GM19324 (cell line): Measurements from ENCODE around the gene MKNK1.
"Not testable (repeated sequence)": the region's sequence is repeated elsewhere in the genome, so short reads cannot be mapped to it uniquely, and the experiment has no call there.

ENCODE experiments used
- ATAC-seq: cut with Tn5 transposase; IDR thresholded peaks from one replicate; pipeline ENCODE4 v1.9.1; 2021; ENCODE audit warnings: mild to moderate bottlenecking, moderate library complexity; ENCODE audit not compliant: unreplicated experiment, low FRiP score

Gene MKNK1

DNA sequence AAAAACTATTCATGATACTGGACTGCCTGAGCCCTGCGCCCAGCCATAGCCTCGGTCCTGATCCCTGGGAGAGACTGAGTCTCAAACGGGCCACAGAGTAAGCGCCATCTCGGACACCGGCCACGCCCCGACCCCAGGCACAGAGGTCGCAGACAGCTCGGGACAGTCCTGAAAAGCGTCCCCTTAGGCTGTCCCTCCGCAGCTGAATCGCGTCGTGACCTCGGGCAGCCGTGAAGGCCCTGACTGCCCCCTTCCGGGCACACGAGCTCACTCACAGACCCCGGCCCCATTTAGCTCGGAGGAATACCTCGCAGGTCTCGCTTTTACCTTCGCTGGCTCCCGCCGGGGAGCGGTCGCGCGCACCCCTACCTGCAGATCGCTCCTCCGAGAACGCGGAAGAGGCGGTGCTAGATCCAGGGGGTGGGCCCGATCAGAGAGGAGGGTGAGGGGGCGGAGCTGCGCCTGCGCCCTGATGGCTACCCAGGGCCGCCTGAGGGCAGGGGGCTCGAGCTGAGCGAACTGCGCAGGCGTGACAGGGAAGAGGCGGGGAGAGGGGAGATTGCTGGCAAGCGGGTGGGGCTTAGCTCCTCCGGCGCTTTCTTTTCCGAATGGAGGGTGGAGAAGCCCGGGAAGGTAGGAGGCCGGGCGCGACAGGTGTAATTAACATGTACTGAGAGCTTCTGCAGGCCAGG, at the start of gene MKNK1:
Gene MKNK1 (minus strand): TSS at position 411 of the 692 bp plus-strand sequence. CDS start 20,941 bp downstream, outside the sequence.
- peak; percentile 92 for ATAC-seq

DNA sequence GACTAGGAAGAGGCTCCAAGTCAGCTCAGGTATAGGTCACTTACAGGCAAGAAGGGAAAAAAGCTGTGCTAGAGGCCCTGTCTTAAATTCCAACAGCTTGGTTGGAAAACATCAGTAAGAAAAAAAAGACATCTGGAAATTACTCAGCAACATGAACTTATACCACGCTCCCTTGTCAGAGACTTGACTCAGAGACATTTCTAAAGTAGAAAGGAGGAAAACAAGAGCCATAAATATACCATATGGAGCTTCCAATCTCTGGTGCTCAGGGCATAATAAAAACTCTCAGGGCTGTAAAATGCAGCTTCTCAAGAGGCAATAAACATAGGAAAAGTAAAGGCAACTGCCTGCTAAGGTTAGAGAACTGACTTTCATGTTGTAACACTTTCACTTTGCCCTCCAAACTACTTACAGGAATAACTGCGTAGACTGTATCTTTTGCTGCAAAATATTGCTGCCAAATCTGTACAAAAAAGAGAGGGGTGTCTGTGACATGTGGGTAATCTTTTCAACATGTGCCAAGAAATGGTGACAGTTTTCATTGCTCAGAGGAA, 49.4 kb upstream of the MKNK1 start:
- no peak for ATAC-seq

DNA sequence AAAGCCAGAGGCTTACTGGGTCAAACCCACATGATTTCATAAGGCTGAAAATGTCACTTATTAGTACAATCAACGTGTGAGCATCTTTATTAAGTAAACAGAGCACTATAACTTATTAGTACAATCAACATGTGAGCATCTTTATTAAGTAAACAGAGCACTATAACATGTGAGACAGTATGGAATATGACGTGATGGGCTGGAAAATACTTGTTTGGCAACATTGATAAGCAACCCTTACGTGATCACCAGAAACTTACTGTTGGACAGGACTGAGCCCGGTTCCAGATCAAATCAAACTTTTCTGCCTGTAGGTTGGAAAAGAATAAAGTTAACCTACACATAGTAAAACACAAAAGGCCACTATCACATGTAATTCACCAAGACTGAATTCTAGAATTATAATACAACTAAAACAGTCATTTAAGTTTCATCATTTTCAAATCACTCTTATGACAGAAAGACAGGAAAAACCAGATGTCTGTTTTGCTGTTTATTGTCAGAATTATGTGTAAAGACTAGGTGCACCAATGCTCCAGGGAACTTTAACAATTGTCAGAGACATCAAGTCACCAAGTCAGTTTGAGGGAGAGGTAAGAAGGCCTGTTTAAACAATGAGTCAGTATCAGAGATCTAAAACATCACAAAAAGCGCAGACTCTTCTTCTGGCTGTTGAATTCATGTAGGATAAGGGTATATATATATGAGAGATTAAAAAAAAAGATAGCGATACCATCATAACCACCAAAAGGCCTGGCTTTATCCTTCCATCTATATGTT, 48.4 kb upstream of the MKNK1 start:
- no peak for ATAC-seq

DNA sequence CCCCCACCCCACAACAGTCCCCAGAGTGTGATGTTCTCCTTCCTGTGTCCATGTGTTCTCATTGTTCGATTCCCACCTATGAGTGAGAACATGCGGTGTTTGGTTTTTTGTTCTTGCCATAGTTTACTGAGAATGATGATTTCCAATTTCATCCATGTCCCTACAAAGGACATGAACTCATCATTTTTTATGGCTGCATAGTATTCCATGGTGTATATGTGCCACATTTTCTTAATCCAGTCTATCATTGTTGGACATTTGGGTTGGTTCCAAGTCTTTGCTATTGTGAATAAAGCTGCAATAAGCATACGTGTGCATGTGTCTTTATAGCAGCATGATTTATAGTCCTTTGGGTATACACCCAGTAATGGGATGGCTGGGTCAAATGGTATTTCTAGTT, 47.1 kb upstream of the MKNK1 start:
- not testable (repeated sequence) for ATAC-seq

DNA sequence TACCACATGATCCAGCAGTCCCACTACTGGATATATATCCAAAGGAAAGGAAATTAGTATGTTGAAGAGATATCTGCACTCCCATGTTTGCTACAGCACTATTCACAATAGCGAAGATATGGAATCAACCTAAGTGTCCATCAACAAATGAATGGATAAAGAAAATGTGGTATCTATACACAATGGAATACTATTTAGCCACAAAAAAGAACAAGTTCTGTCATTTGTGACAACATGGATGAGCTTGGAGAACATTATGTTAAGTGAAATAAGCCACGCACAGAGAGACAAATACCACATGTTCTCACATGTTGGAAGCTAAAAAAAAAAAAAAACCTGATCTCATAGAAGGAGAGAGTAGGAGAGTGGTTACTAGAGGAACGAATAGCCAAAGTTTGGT, 46.4 kb upstream of the MKNK1 start:
- ATAC-seq, result no peak

DNA sequence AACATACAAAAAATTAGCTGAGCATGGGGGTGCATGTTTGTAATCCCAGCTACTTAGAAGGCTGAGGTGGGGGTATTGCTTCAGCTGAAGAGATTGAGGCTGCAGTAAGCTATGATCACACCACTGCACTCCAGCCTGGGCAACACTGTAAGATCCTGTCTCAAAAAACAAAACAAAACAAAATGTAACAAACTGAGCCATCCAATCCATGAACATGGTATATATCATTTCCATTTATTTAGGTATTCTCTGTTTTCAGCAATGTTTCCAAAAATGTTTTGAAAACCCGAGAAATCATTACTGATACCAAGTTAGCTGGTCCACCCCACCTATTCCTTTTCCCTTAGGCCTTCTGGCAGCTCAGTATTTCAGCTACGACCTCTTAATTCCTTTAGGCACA, 45.7 kb upstream of the MKNK1 start:
- ATAC-seq, result no peak

DNA sequence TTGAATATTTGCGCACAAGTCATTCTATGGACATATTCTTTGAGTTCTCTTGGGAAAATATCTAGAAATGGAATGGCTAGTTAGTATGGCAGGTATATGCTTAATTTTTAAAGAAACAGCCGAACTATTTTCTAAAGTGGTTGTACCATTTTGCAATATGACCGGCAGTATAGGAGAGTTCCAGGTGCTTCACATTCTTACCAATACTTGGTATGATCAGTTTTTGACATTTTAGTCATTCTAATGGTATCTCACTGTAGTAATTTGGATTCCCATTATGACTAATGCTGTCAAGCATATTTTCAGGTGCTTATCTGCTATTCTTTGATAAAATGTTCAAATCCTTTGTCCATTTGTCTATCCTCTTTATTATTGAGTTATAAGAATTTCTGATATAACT, 43.5 kb upstream of the MKNK1 start:
- no peak for ATAC-seq

DNA sequence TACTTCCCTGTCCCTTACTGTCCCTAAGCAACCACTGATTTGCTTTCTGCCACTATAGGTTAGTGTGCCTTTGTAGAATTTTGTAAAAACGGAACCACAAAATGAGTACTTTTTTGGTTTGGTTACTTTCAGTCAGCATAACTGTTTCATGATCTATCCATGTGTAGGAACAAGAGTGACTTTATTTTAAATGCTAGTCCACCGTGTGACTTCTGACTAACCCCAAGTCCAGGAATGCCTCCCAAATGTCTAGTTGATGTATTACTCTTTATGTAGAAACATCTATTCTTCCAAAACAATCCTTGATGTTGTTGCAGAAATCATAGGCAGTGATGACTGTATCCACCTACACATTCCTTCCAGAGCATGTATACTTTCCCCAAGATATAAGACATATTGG, 42.8 kb upstream of the MKNK1 start:
- no peak for ATAC-seq

DNA sequence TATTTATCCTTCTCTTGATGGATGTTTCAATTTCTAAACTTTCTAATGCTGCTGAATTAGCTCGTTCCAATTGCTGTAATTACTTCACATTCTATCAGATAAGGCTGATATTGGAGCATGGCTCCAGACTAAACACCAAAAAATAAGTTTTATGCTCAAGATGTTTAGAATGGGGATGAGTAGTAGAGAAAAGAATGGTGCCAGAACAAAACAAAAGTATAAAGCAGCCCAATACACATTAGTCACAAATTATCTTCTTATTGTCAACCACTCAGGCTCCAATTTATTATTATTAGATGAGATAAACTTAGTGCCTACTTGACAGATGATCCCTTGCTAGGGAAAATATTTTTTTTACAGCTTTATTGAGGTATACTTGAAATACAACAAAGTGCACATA, 42.3 kb upstream of the MKNK1 start:
- no peak for ATAC-seq

DNA sequence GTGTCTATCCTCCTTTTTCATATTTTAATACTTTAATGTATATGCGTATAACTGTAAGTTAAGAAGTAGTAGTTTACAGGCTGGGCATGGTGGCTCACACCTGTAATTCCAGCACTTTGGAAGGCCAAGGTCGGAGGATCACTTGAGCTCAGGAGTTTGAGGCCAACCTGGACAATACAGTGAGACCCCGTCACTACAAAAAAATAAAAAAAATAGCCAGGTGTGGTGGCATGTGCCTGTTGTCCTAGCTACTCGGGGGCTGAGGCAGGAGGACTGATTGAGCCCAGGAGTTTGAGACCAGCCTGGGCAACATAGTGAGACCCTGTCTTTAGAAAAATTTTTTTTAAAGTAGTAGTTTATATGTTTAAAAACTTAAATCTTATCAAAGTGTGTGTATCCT, 41.7 kb upstream of the MKNK1 start:
- ATAC-seq, result no peak

DNA sequence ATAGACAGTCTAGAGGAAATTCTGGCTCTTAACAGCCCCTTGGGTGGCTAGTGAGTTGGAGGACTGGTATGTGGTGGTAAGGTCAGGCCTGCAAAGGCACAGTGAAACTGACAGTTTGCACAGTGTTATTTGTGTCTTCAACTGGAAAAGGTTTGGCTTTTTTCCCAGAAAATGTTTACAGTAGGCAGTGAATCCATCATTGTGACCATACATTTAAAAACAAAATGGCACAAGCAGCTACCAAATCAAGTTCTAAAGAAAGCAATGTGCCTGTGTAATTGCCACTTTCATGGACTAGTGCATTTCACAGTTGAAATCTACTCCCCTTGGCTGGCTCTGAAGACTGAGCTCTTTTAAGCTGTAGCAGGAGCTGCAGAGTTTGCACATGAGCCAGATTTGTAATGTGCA, 39.3 kb upstream of the MKNK1 start:
- ATAC-seq, result no peak

DNA sequence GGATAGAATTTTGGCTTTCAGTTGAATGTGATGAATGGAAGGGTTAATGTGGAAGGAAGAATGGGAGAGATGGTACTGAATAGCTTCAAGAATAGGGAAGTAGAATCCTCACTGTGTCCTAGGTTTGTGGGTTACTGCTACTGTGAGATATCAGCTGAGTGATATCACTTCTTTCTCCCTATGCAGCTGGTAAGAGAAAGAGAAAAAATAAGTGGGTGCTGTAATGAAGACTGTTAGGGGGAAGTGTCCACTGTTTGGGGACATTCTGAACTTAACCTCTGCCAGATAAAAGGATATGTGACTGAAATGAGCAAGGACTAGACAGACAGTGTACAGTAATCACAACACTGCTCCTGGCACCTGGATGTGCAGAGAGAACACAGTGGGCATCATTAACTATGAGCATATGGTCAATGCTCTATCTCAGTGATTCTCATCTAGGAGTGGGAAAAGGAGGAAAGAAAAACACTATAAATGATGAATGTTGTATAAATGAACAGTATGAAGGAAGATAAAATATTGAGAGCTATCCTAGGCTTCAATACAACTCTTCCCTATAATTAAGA, 38.1 kb upstream of the MKNK1 start:
- ATAC-seq, result no peak

DNA sequence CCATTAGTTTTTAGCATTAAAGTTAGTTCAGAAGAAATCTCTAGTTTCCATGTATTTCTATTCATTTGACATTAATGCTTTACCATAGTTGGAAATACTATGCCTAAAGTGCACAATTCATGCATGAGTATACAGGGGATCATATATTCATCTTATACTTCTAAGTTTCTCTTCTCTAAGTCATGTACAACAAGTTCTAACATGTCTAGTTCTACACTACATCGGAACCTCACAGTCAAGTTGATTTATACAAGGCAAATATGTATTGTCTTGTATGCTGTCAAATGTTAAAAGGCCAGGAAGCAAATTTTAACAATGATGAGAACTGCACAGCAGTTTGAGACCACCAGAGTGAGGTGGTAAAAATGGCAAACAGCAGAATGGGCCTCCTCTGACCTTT, 35.5 kb upstream of the MKNK1 start:
- ATAC-seq, result no peak

DNA sequence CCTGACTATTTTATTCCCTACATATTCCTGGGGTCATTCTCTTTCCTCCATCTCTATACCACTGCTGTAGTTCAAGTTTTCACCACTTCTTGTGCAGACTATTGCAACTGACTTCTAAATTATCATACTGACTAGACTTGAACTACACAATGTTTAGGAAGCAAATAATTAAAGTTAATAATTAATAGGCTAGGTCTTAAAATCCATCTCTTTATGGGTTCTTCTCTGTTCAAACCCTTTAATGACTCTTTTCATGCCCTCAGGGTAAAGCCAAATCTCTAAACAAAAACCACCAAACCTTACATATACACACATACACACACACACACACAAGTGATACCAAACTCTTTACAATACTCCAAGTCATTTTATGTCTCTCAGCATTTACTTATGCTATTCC, 34.9 kb upstream of the MKNK1 start:
- no peak for ATAC-seq

DNA sequence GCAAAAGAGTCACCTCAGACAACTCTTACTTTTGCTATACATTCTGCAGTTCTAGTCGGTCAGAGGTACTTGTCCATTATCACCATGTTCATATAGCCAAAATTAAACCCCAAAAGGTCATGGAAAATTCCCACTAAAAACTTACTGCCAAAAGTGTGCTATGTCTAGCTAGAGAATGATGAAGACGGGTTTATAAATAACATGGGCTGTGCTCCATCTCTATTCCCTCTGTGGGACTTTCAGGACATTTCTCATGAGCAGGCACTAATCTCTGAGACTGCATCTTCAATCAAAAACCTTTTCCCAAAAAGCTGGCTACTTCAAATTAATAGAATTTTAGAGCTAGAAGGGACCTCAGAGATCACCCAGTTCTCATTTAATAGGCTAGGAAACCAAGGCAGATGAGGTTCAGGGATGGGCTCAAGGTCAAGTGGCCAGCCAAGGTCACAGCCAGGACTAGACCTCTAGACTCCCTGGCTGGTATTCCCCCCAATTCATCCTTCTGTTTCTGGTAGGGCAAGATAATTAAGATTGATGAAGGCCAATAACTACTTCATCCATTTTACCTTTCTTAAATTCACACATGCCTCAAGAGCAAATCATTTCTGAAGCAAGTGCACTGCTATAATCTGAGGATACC, 33.5 kb upstream of the MKNK1 start:
- no peak for ATAC-seq

DNA sequence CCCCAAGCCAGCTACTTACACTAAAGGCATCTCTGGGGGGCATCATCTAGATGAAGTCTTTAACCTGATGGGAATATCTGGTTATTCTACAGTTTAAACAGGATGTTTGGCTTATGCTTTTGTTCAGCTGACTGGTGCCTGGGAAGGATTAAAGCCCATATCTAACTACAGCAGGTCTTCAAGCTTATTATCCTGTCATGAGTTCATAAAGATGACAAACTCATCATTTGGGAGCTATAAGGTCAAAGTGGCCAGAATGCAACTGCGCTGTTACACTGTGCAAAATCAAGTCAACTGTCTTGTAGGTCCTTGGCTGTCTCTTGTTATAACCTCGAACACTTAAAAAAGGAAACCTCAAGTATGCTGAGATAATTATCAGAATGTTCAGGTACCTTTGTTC, 31.1 kb upstream of the MKNK1 start:
- ATAC-seq, result no peak

DNA sequence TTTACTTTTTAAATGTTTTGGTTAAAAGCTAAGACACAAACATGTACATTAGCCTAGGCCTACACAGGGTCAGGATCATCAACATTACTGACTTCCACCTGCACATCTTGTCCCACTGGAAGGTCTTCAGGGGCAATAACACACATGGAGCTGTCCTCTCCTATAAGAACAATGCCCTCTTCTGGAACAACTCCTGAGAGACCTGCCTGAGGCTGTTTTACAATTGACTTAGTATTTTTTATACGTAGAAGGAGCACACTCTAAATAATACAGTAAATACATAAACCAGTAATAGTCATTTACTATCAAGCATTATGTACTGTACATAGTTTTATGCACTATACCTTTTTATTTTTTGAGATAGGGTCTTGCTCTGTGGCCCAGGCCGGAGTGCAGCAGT, 26.7 kb upstream of the MKNK1 start:
- no peak for ATAC-seq

DNA sequence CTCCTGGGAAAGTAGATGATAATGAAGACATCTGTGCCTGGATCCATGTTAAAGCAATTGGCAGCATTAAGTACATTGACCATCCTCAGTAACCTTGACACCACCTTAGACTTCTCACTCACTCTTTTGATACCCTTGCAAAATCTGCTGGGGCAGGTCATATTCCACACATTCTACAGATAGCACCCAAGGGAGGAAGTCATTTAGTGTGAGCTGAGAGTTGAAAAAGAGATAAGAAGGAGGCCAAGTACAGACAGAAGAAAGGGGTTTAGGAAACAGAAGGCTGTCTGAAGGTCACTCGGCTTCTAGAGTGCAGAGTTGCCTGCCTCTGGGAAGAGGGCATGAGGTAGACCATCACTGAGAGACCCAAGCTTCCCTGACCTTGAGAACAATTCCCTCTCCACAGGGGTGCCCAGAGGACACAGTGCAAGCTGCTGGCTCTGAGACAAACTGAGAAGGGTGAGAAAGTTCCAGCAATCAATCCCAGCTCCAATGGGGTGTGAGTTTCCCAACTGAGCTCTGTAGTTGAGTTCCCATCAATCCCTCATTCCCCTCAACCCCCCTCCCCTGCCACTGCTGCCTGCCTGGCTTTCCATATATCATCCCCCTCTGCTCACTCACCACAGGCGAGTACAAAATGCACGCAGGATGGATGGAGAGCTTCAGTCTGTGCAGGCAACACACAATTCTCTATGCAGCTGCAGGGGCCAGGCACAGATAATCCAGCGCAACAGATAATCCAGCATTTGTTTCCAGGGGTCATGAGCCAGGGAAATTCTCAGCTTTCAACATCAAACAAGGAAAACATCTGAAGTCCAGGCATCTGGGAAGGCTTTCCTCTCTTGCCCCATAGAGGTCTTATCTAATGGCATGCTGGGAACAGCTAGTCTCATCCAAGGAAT, 19.9 kb upstream of the MKNK1 start:
- ATAC-seq, result no peak

DNA sequence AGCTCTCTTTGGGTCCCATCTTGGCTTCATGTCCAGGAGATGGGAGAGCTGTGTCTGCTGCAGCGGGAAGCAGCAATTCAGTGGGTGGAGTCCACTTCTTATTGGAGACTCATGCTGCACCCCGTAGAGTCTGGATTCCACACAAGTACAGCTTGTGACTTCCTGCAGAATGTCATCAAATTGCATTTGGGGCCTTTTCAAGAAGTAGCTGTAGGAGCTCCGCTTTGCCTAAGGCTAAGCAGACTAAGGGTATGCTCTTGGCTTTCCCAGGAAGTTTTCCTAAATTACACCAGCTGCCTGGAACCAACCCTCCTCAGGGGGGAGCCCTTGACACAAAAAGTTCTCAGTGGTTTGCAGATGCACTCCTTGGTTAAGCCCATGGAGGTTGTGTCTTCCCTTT, 18.3 kb upstream of the MKNK1 start:
- no peak for ATAC-seq

DNA sequence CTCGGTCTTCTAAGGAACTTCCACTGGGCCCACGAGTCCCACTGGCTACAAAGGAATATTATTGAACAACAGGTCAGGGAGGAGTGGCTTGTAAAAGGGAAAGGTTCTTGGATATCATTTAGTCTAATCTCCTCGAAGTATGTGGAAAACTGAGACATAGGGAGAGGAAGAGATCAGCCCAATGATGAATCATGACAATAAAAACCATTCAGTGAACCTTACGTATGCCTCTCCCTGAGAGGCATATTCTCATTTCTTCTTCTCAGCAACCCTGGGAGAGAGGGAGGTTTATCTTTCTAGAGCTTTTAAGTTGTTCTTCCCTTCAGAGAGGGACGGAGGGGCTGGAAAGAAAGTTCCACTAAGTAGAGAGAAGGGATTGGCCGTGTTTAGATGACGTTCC, 17.9 kb upstream of the MKNK1 start:
- ATAC-seq, result no peak
